K562 (cell line): ENCODE data around the gene RALA. TPM values are rescaled to one million over a fixed set of nuclear protein-coding genes. Genes with fewer than 3 reads are reported as not detected.
A peak's percentile ranks its signal among the peaks of the same experiment; 100 is the strongest.

Experiments used
- ATAC-seq: fragments of 200-7000 bp; cut with Tn5 transposase; 3 replicates; pipeline ENCODE4 v1.9.1; 2020; ENCODE audit warnings: moderate library complexity
- BruUV-seq: library from RNA; stranded (reverse); fragments of 400-500 nt; replicated peaks from 2 replicates; lab custom pipeline; 2021; lab: Mats Ljungman, UMichigan
- CTCF ChIA-PET: fragments of 300-600 bp; formaldehyde crosslinking; extraction: SDS; loops from one replicate; lab custom pipeline; 2021; ENCODE audit warnings: low intra/inter-chr PET ratio; lab: Yijun Ruan, JAX
- POLR2A ChIA-PET: fragments of 300-600, 350-650 bp; sonication (Branson Sonifier 250); formaldehyde crosslinking; extraction: SDS; loops from one replicate; lab custom pipeline; 2021; ENCODE audit warnings: antibody characterized with exemption, inconsistent platforms; lab: Yijun Ruan, JAX
- DNase-seq, 4 experiments: peaks; one replicate each; pipeline versions ENCODE4 v3.0.0 to v3.0.0-alpha.2; 2011 to 2018; ENCODE audit warnings: low spot score in 3 of 4, mixed read lengths in 3 of 4; ENCODE audit errors: extremely low read depth in 1 of 4
- FAIRE-seq: peaks from 2 replicates; lab custom pipeline; 2011; peaks lifted over from hg19 to GRCh38; lab: Jason Lieb, UNC
- H2AFZ ChIP-seq: 2 replicates; pipeline ENCODE4 v1.6.0; 2011; ENCODE audit warnings: low read depth, low read length, control low read depth, inconsistent platforms
- H3K27ac ChIP-seq: fragments of 200-600 bp; 3 replicates; pipeline ENCODE4 v1.8.0; 2011; ENCODE audit warnings: low read depth, mild to moderate bottlenecking, control low read depth, inconsistent platforms, low read length, moderate library complexity, mixed read lengths; ENCODE audit errors: extremely low read depth
- H3K27me3 ChIP-seq, 2 experiments: fragments of 300-600 bp in 1 of 2; 2 replicates in 1 of 2; 3 replicates in 1 of 2; pipeline versions ENCODE4 v1.6.0 to v1.8.0; 2011; ENCODE audit warnings: inconsistent platforms in 2 of 2, low read length in 2 of 2, mild to moderate bottlenecking in 1 of 2, mixed read lengths in 1 of 2, moderate library complexity in 1 of 2; ENCODE audit not compliant: control insufficient read depth in 2 of 2, insufficient read depth in 2 of 2
- H3K36me3 ChIP-seq: fragments of 300-600 bp; 3 replicates; pipeline ENCODE4 v1.8.0; 2011; ENCODE audit warnings: mild to moderate bottlenecking, low read length, inconsistent platforms; ENCODE audit not compliant: control insufficient read depth, insufficient read depth
- H3K4me1 ChIP-seq, 2 experiments: fragments of 200-600 bp in 1 of 2; replicated peaks in 1 of 2; 2 replicates in 1 of 2; 3 replicates in 1 of 2; pipeline versions ENCODE4 v1.5.1 to v1.8.0; 2011; ENCODE audit warnings: inconsistent platforms in 2 of 2, low read length in 2 of 2, mild to moderate bottlenecking in 1 of 2, mixed read lengths in 1 of 2, moderate library complexity in 1 of 2; ENCODE audit not compliant: control insufficient read depth in 2 of 2, insufficient read depth in 2 of 2
- H3K4me2 ChIP-seq: 2 replicates; pipeline ENCODE4 v1.6.1; 2011; ENCODE audit warnings: low read length, control low read depth, inconsistent platforms, mixed read lengths; ENCODE audit not compliant: insufficient read depth
- H3K4me3 ChIP-seq: fragments of 200-600 bp; sonication (generic), shearing (Covaris generic); 2 replicates; pipeline ENCODE4 v1.5.1; 2016; ENCODE audit warnings: control low read depth, inconsistent platforms
- H3K79me2 ChIP-seq: fragments of 200-600 bp; 3 replicates; pipeline ENCODE4 v1.8.0; 2011; ENCODE audit warnings: low read length, inconsistent platforms; ENCODE audit not compliant: control insufficient read depth, insufficient read depth
- H3K9ac ChIP-seq, 2 experiments: 2 replicates each; pipeline versions ENCODE4 v1.6.0 to v1.6.1; 2011; ENCODE audit warnings: low read depth in 2 of 2, low read length in 2 of 2, control low read depth in 1 of 2, inconsistent platforms in 1 of 2, mild to moderate bottlenecking in 1 of 2, mixed read lengths in 1 of 2; ENCODE audit not compliant: insufficient read depth in 1 of 2
- H3K9me1 ChIP-seq: one replicate; pipeline ENCODE4 v1.6.0; 2011; ENCODE audit warnings: inconsistent platforms, mild to moderate bottlenecking, low read length, moderate library complexity; ENCODE audit not compliant: control insufficient read depth, insufficient read depth
- H3K9me3 ChIP-seq: replicated peaks from 2 replicates; pipeline ENCODE4 v1.5.1; 2011; ENCODE audit warnings: low read depth, low read length, inconsistent platforms; ENCODE audit not compliant: control insufficient read depth, insufficient read depth
- H4K20me1 ChIP-seq: replicated peaks from 2 replicates; pipeline ENCODE4 v1.6.1; 2011; ENCODE audit warnings: low read length, inconsistent platforms, mixed read lengths; ENCODE audit not compliant: control insufficient read depth, insufficient read depth
- ARID1B ChIP-seq: fragments of 450-650 bp; IDR thresholded peaks from 2 replicates; pipeline ENCODE4 v1.6.1; 2016; ENCODE audit warnings: antibody characterized with exemption, mild to moderate bottlenecking, inconsistent platforms
- ATF4 ChIP-seq: fragments of 450-650 bp; formaldehyde crosslinking; IDR thresholded peaks from 2 replicates; pipeline ENCODE4 v1.4.0; 2022; ENCODE audit warnings: mild to moderate bottlenecking, moderate library complexity
- CBFA2T3 ChIP-seq: fragments of 450-650 bp; IDR thresholded peaks from 2 replicates; pipeline ENCODE4 v1.6.1; 2017
- DPF2 ChIP-seq: fragments of 450-650 bp; IDR thresholded peaks from 2 replicates; pipeline ENCODE4 v1.6.1; 2016
- EP300 ChIP-seq: IDR thresholded peaks from 2 replicates; pipeline ENCODE4 v1.6.1; 2012; ENCODE audit warnings: low read length, improper control_type of control experiment
- FOXJ2 ChIP-seq: fragments of 200-800 bp; sonication (Bioruptor generic); IDR thresholded peaks from 2 replicates; pipeline ENCODE4 v1.6.1; 2016; ENCODE audit warnings: missing genetic modification characterization, missing compliant biosample characterization
- HMBOX1 ChIP-seq: sonication (generic); IDR thresholded peaks from 2 replicates; pipeline ENCODE4 v1.6.1; 2016
- IRF2 ChIP-seq: sonication (generic); formaldehyde crosslinking; IDR thresholded peaks from 2 replicates; pipeline ENCODE4 v1.8.1; 2022; ENCODE audit warnings: mild to moderate bottlenecking, missing genetic modification reagents
- NFRKB ChIP-seq: fragments of 450-650 bp; IDR thresholded peaks from 2 replicates; pipeline ENCODE4 v1.6.1; 2016; ENCODE audit warnings: low read depth
- POLR2G ChIP-seq: fragments of 200-400 bp; formaldehyde crosslinking; IDR thresholded peaks from 2 replicates; pipeline ENCODE4 v1.6.1; 2017; ENCODE audit warnings: low read depth, mild to moderate bottlenecking, antibody characterized with exemption, low read length, moderate library complexity
- RUNX1 ChIP-seq: sonication (generic); IDR thresholded peaks from 2 replicates; pipeline ENCODE4 v1.6.1; 2016; ENCODE audit warnings: antibody characterized with exemption, low read depth
- SMARCA4 ChIP-seq: fragments of 450-650 bp; IDR thresholded peaks from 2 replicates; pipeline ENCODE4 v1.6.1; 2016
- SNIP1 ChIP-seq: fragments of 450-650 bp; IDR thresholded peaks from 2 replicates; pipeline ENCODE4 v1.7.1; 2017; ENCODE audit warnings: low read depth, mild to moderate bottlenecking
- TCF3 ChIP-seq: sonication (generic); formaldehyde crosslinking; IDR thresholded peaks from 2 replicates; pipeline ENCODE4 v1.4.0; 2020; ENCODE audit warnings: mild to moderate bottlenecking, missing genetic modification reagents
- TEAD4 ChIP-seq, 2 experiments: sonication (generic) in 1 of 2; formaldehyde crosslinking in 1 of 2; IDR thresholded peaks; 2 replicates each; pipeline versions ENCODE4 v1.6.1 to v1.8.0; 2012 to 2022; ENCODE audit warnings: borderline replicate concordance in 1 of 2, inconsistent platforms in 1 of 2, low read length in 1 of 2, mild to moderate bottlenecking in 1 of 2, missing genetic modification reagents in 1 of 2
- TRIM24 ChIP-seq, 2 experiments: fragments of 450-650 bp; IDR thresholded peaks; 2 replicates each; pipeline ENCODE4 v1.6.1; 2016
- ZKSCAN1 ChIP-seq: fragments of 150-350 bp; IDR thresholded peaks from 2 replicates; pipeline ENCODE4 v1.6.1; 2016; ENCODE audit warnings: low read depth, low read length
- ZNF551 ChIP-seq: fragments of 250-450 bp; sonication (Bioruptor Pico); IDR thresholded peaks from 2 replicates; pipeline ENCODE4 v1.5.0; 2021; ENCODE audit warnings: mild to moderate bottlenecking, moderate library complexity
- WGBS: fragments of 100-300 bp; shearing (Covaris generic); methylation state at CpG from one replicate; pipeline ENCODE4 v1.1.6; 2016; ENCODE audit warnings: low coverage, mixed read lengths; ENCODE audit not compliant: insufficient coverage; ENCODE audit errors: missing lambda C conversion rate; 5-methylcytosine and 5-hydroxymethylcytosine counted together
- in situ Hi-C: fragments of 300-500 bp; cut with MboI; formaldehyde crosslinking; loops from 4 replicates; pipeline ENCODE4 v1.15.0; 2018; ENCODE audit warnings: inconsistent platforms, mixed read lengths
- intact Hi-C: fragments of 100-400 bp; cut with micrococcal nuclease; formaldehyde crosslinking; loops from 2 replicates; pipeline ENCODE4 v1.14.2; 2022
- polyA plus RNA-seq, 8 experiments: library from polyadenylated mRNA; depleted of rRNA in 4 of 8; stranded (reverse) in 5 of 8; unstranded in 3 of 8; fragments of >200 nt; fragmentation: Nextera tagmentation in 2 of 8; fragmentation: Illumina TruSeq in 1 of 8; extraction: Ambion mirVana in 2 of 8; extraction: Trizol in 1 of 8; gene quantifications; 2 replicates each; pipeline versions ENCODE4 v1.2.1 to v1.2.3, GENCODE V29; 2011 to 2014; ENCODE audit warnings: inconsistent platforms in 1 of 8, missing spikeins in 1 of 8
- total RNA-seq, 7 experiments: library from RNA; depleted of rRNA in 6 of 7; stranded (reverse); fragments of >200 nt in 6 of 7; fragmentation: Illumina TruSeq in 2 of 7; extraction: Trizol in 2 of 7; gene quantifications; 2 replicates each; pipeline versions ENCODE4 v1.2.1 to v1.2.3, GENCODE V29; 2011 to 2021; ENCODE audit warnings: low replicate concordance in 1 of 7

RALA gene
- total and polyA plus RNA-seq, 9 of the 15 experiments (the other 6 are each of a cell fraction or from before 2014, with no cell fraction given), result 7.2 to 28.0 (median 25.7) TPM

- in situ Hi-C loops (no loop called here), intact Hi-C loops (no loop called here)
- H3K4me3 ChIP-seq, result no peak overlapping the region
- peaks cover 2% of the 10 kb centered on the region; the same call in 1 of the 2 replicates for H3K9me3 ChIP-seq
- FAIRE-seq (peak; percentile 81), DNase-seq (peak in 1 of 4 experiments; percentile 26), ATAC-seq (peak; percentile 44; the same call in 2 of the 3 replicates)
- H3K27me3 ChIP-seq, result no peaks in the 10 kb centered on the region
- no peak overlapping the region for H3K9ac ChIP-seq
- H3K79me2 ChIP-seq, result no peaks in the 10 kb centered on the region; the same call in 2 of the 3 replicates
- no peak overlapping the region for H2AFZ ChIP-seq
- ChIA-PET POLR2A (interaction anchor here (1.4 kb wide), 1 partner anchor 41 kb away, joined by 3 read pairs; the partner anchor contains the start of gene RALA), CTCF (no interaction called here)
- no peaks in the 10 kb centered on the region for H3K9me1 ChIP-seq
- no peak overlapping the region for H3K27ac ChIP-seq
- no peaks in the 10 kb centered on the region; the same call in 2 of the 3 replicates for H3K36me3 ChIP-seq
- BruUV-seq, result no TSS peak
- TF ChIP-seq ZNF551 (CRISPR knock-in tag), result no peak
- 0 out of 2 replicates have a peak, but pooled peaks have one; percentile 6 for TF ChIP-seq EP300
- TF ChIP-seq NFRKB, result no peak
- no peak for TF ChIP-seq SNIP1
- no peak for TF ChIP-seq ATF4 (CRISPR knock-in tag)
- peak; percentile 54; the same call in 1 of the 2 replicates for TF ChIP-seq DPF2
- TF ChIP-seq RUNX1, result no peak
- peak in 1 of 2 experiments; percentile 34; a peak in 1 of 4 replicates for TF ChIP-seq TRIM24 (IDR thresholded peaks at IDR 0.05)
- TF ChIP-seq FOXJ2 (tag), result 0 out of 2 replicates have a peak, but pooled peaks have one; percentile 41
- no peak for TF ChIP-seq POLR2G
- peak; percentile 23; the same call in 1 of the 2 replicates for TF ChIP-seq TEAD4 (IDR thresholded peaks at IDR 0.05; ENCODE audit: low read length)
- no peak for TF ChIP-seq TEAD4 (CRISPR knock-in tag; IDR thresholded peaks at IDR 0.05; ENCODE audit: borderline replicate concordance)
- TF ChIP-seq ZKSCAN1, result no peak
- peak; percentile 48; the same call in 1 of the 2 replicates for TF ChIP-seq SMARCA4
- no peak for TF ChIP-seq HMBOX1
- peak; percentile 72 for TF ChIP-seq ARID1B
- TF ChIP-seq CBFA2T3, result peak; percentile 64
- peak; percentile 33; the same call in 1 of the 2 replicates for TF ChIP-seq TCF3 (CRISPR knock-in tag)
- no peak for TF ChIP-seq IRF2 (CRISPR knock-in tag)
- TF ChIP-seq, all 486 proteins: peak for 9
- 0% methylated on average over 1 of the region's 1 CpG for WGBS
- no peak overlapping the region for H3K4me2 ChIP-seq
- H3K4me1 ChIP-seq, result peaks cover 0 to 10% of the 10 kb centered on the region in 2 experiments; a peak in 3 of 5 replicates
- H4K20me1 ChIP-seq, result no peaks in the 10 kb centered on the region
Measured at GRCh38 chr7:39664057-39664456, 40.7 kb downstream of the RALA start.
